SK-N-MC (cell line): Measurements from ENCODE around the gene WSB2.
"Not testable (repeated sequence)": the region's sequence is repeated elsewhere in the genome, so short reads cannot be mapped to it uniquely, and the experiment has no call there.

Source experiments
- DNase-seq: peaks from one replicate; pipeline ENCODE4 v3.0.0-alpha.2; 2011; ENCODE audit warnings: low read depth, low spot score
- H3K27ac ChIP-seq: fragments of 200-600 bp; sonication (generic); 2 replicates; pipeline ENCODE4 v1.5.1; 2016; ENCODE audit warnings: mixed run types
- H3K36me3 ChIP-seq: fragments of 200-600 bp; sonication (generic); 2 replicates; pipeline ENCODE4 v1.6.1; 2017; ENCODE audit warnings: antibody characterized with exemption, low read length, mixed read lengths; ENCODE audit not compliant: insufficient read depth
- H3K4me3 ChIP-seq: fragments of 200-600 bp; sonication (generic); 2 replicates; pipeline ENCODE4 v1.5.1; 2016
- H3K9ac ChIP-seq: fragments of 200-600 bp; sonication (generic); 2 replicates; pipeline ENCODE4 v1.8.0; 2017; ENCODE audit warnings: mixed run types, mixed read lengths; ENCODE audit not compliant: insufficient read length
- H3K9me3 ChIP-seq: fragments of 200-600 bp; sonication (generic); 2 replicates; pipeline ENCODE4 v1.6.1; 2017; ENCODE audit warnings: low read depth, mild to moderate bottlenecking, antibody characterized with exemption, low read length, moderate library complexity, mixed read lengths
- EZH2 ChIP-seq: fragments of 200-600 bp; sonication (generic); IDR thresholded peaks from one replicate; pipeline ENCODE4 v1.6.1; 2017; ENCODE audit warnings: antibody characterized with exemption
- FOXP2 ChIP-seq: optimal IDR thresholded peaks from 2 replicates; pipeline ENCODE3; 2011; ENCODE audit warnings: mild to moderate bottlenecking, moderate library complexity; ENCODE audit not compliant: insufficient read depth; ENCODE audit errors: extremely low read length, control extremely low read depth
- POLR2AphosphoS5 ChIP-seq: IDR thresholded peaks from 2 replicates; pipeline ENCODE4 v1.6.1; 2012; ENCODE audit warnings: mild to moderate bottlenecking, low read depth, low read length, borderline replicate concordance

Gene WSB2

GRCh38 chr12:118033902-118034301 lies 27.1 kb downstream of the WSB2 start:
- DNase-seq: no peak
- Histone ChIP-seq H3K36me3 (peaks cover 76% of the 10 kb centered on the region), H3K4me3 (no peak overlapping the region), H3K9ac (no peak overlapping the region), H3K27ac (no peak overlapping the region), H3K9me3 (no peaks in the 10 kb centered on the region)
- TF ChIP-seq FOXP2 (no peak), POLR2AphosphoS5 (no peak), EZH2 (no peak)

GRCh38 chr12:118033323-118033722 lies 27.7 kb downstream of the WSB2 start:
- H3K9ac ChIP-seq: no peak overlapping the region
- H3K27ac ChIP-seq: no peak overlapping the region
- peaks cover 80% of the 10 kb centered on the region for H3K36me3 ChIP-seq
- no peak for DNase-seq
- TF ChIP-seq EZH2 (no peak), POLR2AphosphoS5 (no peak), FOXP2 (no peak)
- H3K9me3 ChIP-seq: no peaks in the 10 kb centered on the region
- H3K4me3 ChIP-seq: no peak overlapping the region

GRCh38 chr12:118032188-118032587 lies 28.8 kb downstream of the WSB2 start:
- Histone ChIP-seq H3K9me3 (no peaks in the 10 kb centered on the region), H3K4me3 (no peak overlapping the region), H3K9ac (no peak overlapping the region), H3K27ac (no peak overlapping the region), H3K36me3 (peaks cover 83% of the 10 kb centered on the region)
- no peak for DNase-seq
- TF ChIP-seq POLR2AphosphoS5 (no peak), EZH2 (no peak)

GRCh38 chr12:118029166-118029565 lies 31.8 kb downstream of the WSB2 start:
- H3K9ac ChIP-seq: no peak overlapping the region
- peaks cover 81% of the 10 kb centered on the region for H3K36me3 ChIP-seq
- no peak for DNase-seq
- TF ChIP-seq EZH2: no peak
- TF ChIP-seq FOXP2: no peak
- no peak for TF ChIP-seq POLR2AphosphoS5
- no peaks in the 10 kb centered on the region for H3K9me3 ChIP-seq
- H3K27ac ChIP-seq: no peak overlapping the region
- H3K4me3 ChIP-seq: no peak overlapping the region

- Histone ChIP-seq H3K27ac (no peak overlapping the region), H3K36me3 (peaks cover 79% of the 10 kb centered on the region), H3K4me3 (no peak overlapping the region), H3K9ac (no peak overlapping the region), H3K9me3 (no peaks in the 10 kb centered on the region)
- TF ChIP-seq POLR2AphosphoS5: no peak
- no peak for TF ChIP-seq FOXP2
- TF ChIP-seq EZH2: no peak
- DNase-seq: no peak
Measured at GRCh38 chr12:118025168-118025567, 35.8 kb downstream of the WSB2 start.

- DNase-seq: no peak
- peaks cover 81% of the 10 kb centered on the region for H3K36me3 ChIP-seq
- no peak for TF ChIP-seq FOXP2
- TF ChIP-seq POLR2AphosphoS5: no peak
- TF ChIP-seq EZH2: no peak
Measured at GRCh38 chr12:118023301-118023860, 37.6 kb downstream of the WSB2 start.

GRCh38 chr12:118022728-118023109 lies 38.3 kb downstream of the WSB2 start:
- TF ChIP-seq FOXP2: no peak
- TF ChIP-seq EZH2: no peak
- TF ChIP-seq POLR2AphosphoS5: no peak
- H3K9me3 ChIP-seq: no peaks in the 10 kb centered on the region
- H3K9ac ChIP-seq: no peak overlapping the region
- H3K36me3 ChIP-seq: peaks cover 84% of the 10 kb centered on the region
- H3K27ac ChIP-seq: no peak overlapping the region
- DNase-seq: no peak
- no peak overlapping the region for H3K4me3 ChIP-seq

More at GRCh38 chr12:118023301-118023860, 37.6 kb downstream of the WSB2 start:
- no peak overlapping the region for H3K9ac ChIP-seq
- H3K4me3 ChIP-seq: no peak overlapping the region
- no peaks in the 10 kb centered on the region for H3K9me3 ChIP-seq
- no peak overlapping the region for H3K27ac ChIP-seq

GRCh38 chr12:118022097-118022727 lies 38.8 kb downstream of the WSB2 start:
- DNase-seq, H3K27ac ChIP-seq, H3K9ac ChIP-seq, H3K4me3 ChIP-seq, H3K9me3 ChIP-seq: not testable (repeated sequence)
- H3K36me3 ChIP-seq: peaks cover 84% of the 10 kb centered on the region

GRCh38 chr12:118020036-118020435 lies 40.9 kb downstream of the WSB2 start:
- H3K27ac ChIP-seq: no peak overlapping the region
- H3K4me3 ChIP-seq: no peak overlapping the region
- H3K9ac ChIP-seq: no peak overlapping the region
- no peak for DNase-seq
- H3K9me3 ChIP-seq: no peaks in the 10 kb centered on the region
- TF ChIP-seq EZH2 (no peak), POLR2AphosphoS5 (no peak), FOXP2 (no peak)
- H3K36me3 ChIP-seq: peaks cover 62% of the 10 kb centered on the region
